HEK293 (cell line): ENCODE data around the gene FUNDC1.

ENCODE experiments used
- CTCF ChIA-PET: fragments of 350-600 bp; formaldehyde crosslinking; extraction: SDS; loops from one replicate; lab custom pipeline; 2021; ENCODE audit warnings: antibody characterized with exemption; lab: Yijun Ruan, JAX
- POLR2A ChIA-PET: fragments of 300-600 bp; formaldehyde crosslinking; extraction: SDS; loops from one replicate; lab custom pipeline; 2020; ENCODE audit warnings: antibody characterized with exemption, inconsistent platforms; lab: Yijun Ruan, JAX
- H3K27ac ChIP-seq: fragments of 200-500 bp; sonication (Bioruptor generic); 2 replicates; pipeline ENCODE4 v1.5.1; 2014; ENCODE audit warnings: low read depth, low read length, control low read depth, inconsistent platforms; ENCODE audit errors: extremely low read depth
- H3K36me3 ChIP-seq, 2 experiments: fragments of 200-500 bp in 1 of 2; sonication (Bioruptor generic) in 1 of 2; 1 replicate in 1 of 2; 2 replicates in 1 of 2; pipeline ENCODE4 v1.5.1; 2014 to 2017; ENCODE audit warnings: inconsistent platforms in 2 of 2, low read length in 2 of 2; ENCODE audit not compliant: control insufficient read depth in 2 of 2, insufficient read depth in 1 of 2
- H3K4me1 ChIP-seq: fragments of 200-500 bp; sonication (Bioruptor generic); 2 replicates; pipeline ENCODE4 v1.5.1; 2014; ENCODE audit warnings: mild to moderate bottlenecking, low read length, inconsistent platforms; ENCODE audit not compliant: control insufficient read depth, insufficient read depth
- H3K4me3 ChIP-seq: 2 replicates; pipeline ENCODE4 v1.5.1; 2011; ENCODE audit warnings: low read depth, mild to moderate bottlenecking, control low read depth, low read length, moderate library complexity
- H3K9me3 ChIP-seq: fragments of 200-500 bp; sonication (Bioruptor generic); 2 replicates; pipeline ENCODE4 v1.5.1; 2014; ENCODE audit warnings: low read depth, low read length, inconsistent platforms; ENCODE audit not compliant: control insufficient read depth, insufficient read depth
- ELK4 ChIP-seq: IDR thresholded peaks from 2 replicates; pipeline ENCODE4 v1.6.1; 2011; ENCODE audit warnings: mild to moderate bottlenecking, low read depth, low read length, borderline replicate concordance
- GLIS1 ChIP-seq: fragments of 450-650 bp; formaldehyde crosslinking; IDR thresholded peaks from 2 replicates; pipeline ENCODE4 v1.5.1; 2016; ENCODE audit warnings: missing biosample characterization, missing genetic modification characterization
- GLIS2 ChIP-seq: fragments of 450-650 bp; formaldehyde crosslinking; IDR thresholded peaks from 2 replicates; pipeline ENCODE4 v1.5.1; 2016; ENCODE audit warnings: missing biosample characterization, missing genetic modification characterization
- KLF16 ChIP-seq: fragments of 450-650 bp; formaldehyde crosslinking; IDR thresholded peaks from 2 replicates; pipeline ENCODE4 v1.5.1; 2017; ENCODE audit warnings: missing biosample characterization, missing genetic modification characterization
- PATZ1 ChIP-seq: fragments of 450-650 bp; formaldehyde crosslinking; IDR thresholded peaks from 2 replicates; pipeline ENCODE4 v1.5.1; 2016; ENCODE audit warnings: missing biosample characterization, missing genetic modification characterization
- PRDM1 ChIP-seq: fragments of 450-650 bp; formaldehyde crosslinking; IDR thresholded peaks from 2 replicates; pipeline ENCODE4; 2016; ENCODE audit warnings: missing biosample characterization, missing genetic modification characterization
- ZBTB26 ChIP-seq: fragments of 450-650 bp; formaldehyde crosslinking; optimal IDR thresholded peaks from 2 replicates; pipeline ENCODE3; 2016; ENCODE audit warnings: missing biosample characterization, mild to moderate bottlenecking, missing genetic modification characterization
- ZBTB7A ChIP-seq: fragments of 450-650 bp; formaldehyde crosslinking; IDR thresholded peaks from 2 replicates; pipeline ENCODE4 v1.5.1; 2016; ENCODE audit warnings: low read depth, missing biosample characterization, missing genetic modification characterization
- ZNF138 ChIP-seq: fragments of 450-650 bp; formaldehyde crosslinking; IDR thresholded peaks from 2 replicates; pipeline ENCODE4 v1.5.1; 2016; ENCODE audit warnings: missing biosample characterization, missing genetic modification characterization, borderline replicate concordance
- ZNF16 ChIP-seq: fragments of 450-650 bp; formaldehyde crosslinking; IDR thresholded peaks from 2 replicates; pipeline ENCODE4 v1.5.1; 2016; ENCODE audit warnings: low read depth, missing biosample characterization, missing genetic modification characterization
- ZNF184 ChIP-seq: fragments of 450-650 bp; IDR thresholded peaks from 2 replicates; pipeline ENCODE4 v1.5.1; 2018; ENCODE audit warnings: missing biosample characterization, mild to moderate bottlenecking, missing genetic modification characterization
- ZNF19 ChIP-seq: fragments of 450-650 bp; formaldehyde crosslinking; IDR thresholded peaks from 2 replicates; pipeline ENCODE4; 2016; ENCODE audit warnings: missing biosample characterization, missing genetic modification characterization, low read depth
- ZNF221 ChIP-seq: fragments of 450-650 bp; formaldehyde crosslinking; IDR thresholded peaks from 2 replicates; pipeline ENCODE4 v1.5.1; 2017; ENCODE audit warnings: missing biosample characterization, missing genetic modification characterization, borderline replicate concordance
- ZNF23 ChIP-seq: fragments of 450-650 bp; formaldehyde crosslinking; IDR thresholded peaks from 2 replicates; pipeline ENCODE4 v1.5.1; 2016; ENCODE audit warnings: missing biosample characterization, missing genetic modification characterization, borderline replicate concordance
- ZNF266 ChIP-seq: fragments of 450-650 bp; formaldehyde crosslinking; IDR thresholded peaks from 2 replicates; pipeline ENCODE4 v1.5.1; 2016; ENCODE audit warnings: missing biosample characterization, missing genetic modification characterization, low read depth
- ZNF280C ChIP-seq: fragments of 450-650 bp; formaldehyde crosslinking; IDR thresholded peaks from 2 replicates; pipeline ENCODE4 v1.5.1; 2016; ENCODE audit warnings: missing biosample characterization, missing genetic modification characterization
- ZNF391 ChIP-seq: fragments of 450-650 bp; formaldehyde crosslinking; IDR thresholded peaks from 2 replicates; pipeline ENCODE4 v1.5.1; 2016; ENCODE audit warnings: low read depth, missing biosample characterization, missing genetic modification characterization, borderline replicate concordance
- ZNF473 ChIP-seq: fragments of 450-650 bp; formaldehyde crosslinking; IDR thresholded peaks from 2 replicates; pipeline ENCODE4 v1.5.1; 2017; ENCODE audit warnings: missing biosample characterization, missing genetic modification characterization
- ZNF560 ChIP-seq: fragments of 450-650 bp; formaldehyde crosslinking; IDR thresholded peaks from 2 replicates; pipeline ENCODE4 v1.5.1; 2017; ENCODE audit warnings: missing biosample characterization, missing genetic modification characterization, borderline replicate concordance
- ZNF621 ChIP-seq: fragments of 450-650 bp; formaldehyde crosslinking; IDR thresholded peaks from 2 replicates; pipeline ENCODE4 v1.5.1; 2017; ENCODE audit warnings: missing biosample characterization, missing genetic modification characterization
- ZNF629 ChIP-seq: fragments of 450-650 bp; formaldehyde crosslinking; IDR thresholded peaks from 2 replicates; pipeline ENCODE4 v1.5.1; 2017; ENCODE audit warnings: missing biosample characterization, missing genetic modification characterization
- ZNF639 ChIP-seq: fragments of 450-650 bp; formaldehyde crosslinking; IDR thresholded peaks from 2 replicates; pipeline ENCODE4 v1.5.1; 2016; ENCODE audit warnings: missing biosample characterization, missing genetic modification characterization
- ZNF677 ChIP-seq: fragments of 450-650 bp; IDR thresholded peaks from 2 replicates; pipeline ENCODE4 v1.5.0; 2018; ENCODE audit warnings: missing biosample characterization, mild to moderate bottlenecking, missing genetic modification characterization, moderate library complexity
- ZNF707 ChIP-seq: fragments of 450-650 bp; formaldehyde crosslinking; IDR thresholded peaks from 2 replicates; pipeline ENCODE4 v1.5.1; 2016; ENCODE audit warnings: missing biosample characterization, missing genetic modification characterization
- ZNF76 ChIP-seq: fragments of 450-650 bp; formaldehyde crosslinking; IDR thresholded peaks from 2 replicates; pipeline ENCODE4; 2016; ENCODE audit warnings: low read depth, missing biosample characterization, missing genetic modification characterization, borderline replicate concordance

Gene FUNDC1

GRCh38 chrX:44542567-44543325 lies at the start of gene FUNDC1:
TSS of gene FUNDC1 (minus strand) at chrX:44542859. CDS start at chrX:44542832, 27 bp downstream.
- POLR2A ChIA-PET, result interaction anchor here (0.5 to 1.5 kb wide), 4 partner anchors 11 to 1309 kb away, joined by 3 to 13 read pairs (median 4); partner anchors contain the start of gene KDM6A
- CTCF ChIA-PET, result interaction anchor here (0.6 to 0.9 kb wide), 5 partner anchors 10 to 195 kb away, joined by 3 to 4 read pairs (median 3); no protein-coding TSS in a partner anchor
- peak within 1 kb of the TSS; percentile 73 for H3K27ac ChIP-seq
- TF ChIP-seq ZNF19 (tag by site-specific recombination) (no peak), ZNF473 (no peak), ZNF677 (no peak), ZNF184 (tag by site-specific recombination) (no peak), ZNF621 (tag by site-specific recombination) (no peak), ZNF76 (tag by site-specific recombination) (peak; percentile 73; the same call in 1 of the 2 replicates), ZNF266 (tag by site-specific recombination) (no peak), ZNF221 (no peak), ZNF138 (tag by site-specific recombination) (no peak), ZBTB7A (tag by site-specific recombination) (peak; percentile 62; the same call in 1 of the 2 replicates), KLF16 (tag by site-specific recombination) (0 out of 2 replicates have a peak, but pooled peaks have one; percentile 25), ZNF280C (tag by site-specific recombination) (no peak), ZNF707 (no peak), ZNF391 (tag by site-specific recombination) (no peak), GLIS1 (peak; percentile 30), PATZ1 (peak; percentile 88), ELK4 (no peak), ZNF23 (no peak), GLIS2 (tag by site-specific recombination) (peak; percentile 79), ZNF639 (no peak), PRDM1 (tag by site-specific recombination) (no peak), ZBTB26 (tag by site-specific recombination) (no peak), ZNF16 (tag by site-specific recombination) (no peak), ZNF560 (tag by site-specific recombination) (no peak), ZNF629 (tag by site-specific recombination) (peak; percentile 39; the same call in 1 of the 2 replicates)

More at GRCh38 chrX:44542567-44543325, at the start of gene FUNDC1:
- H3K9me3 ChIP-seq, result no peaks in the 10 kb centered on the region
- peak within 1 kb of the TSS; percentile 93 for H3K4me3 ChIP-seq
- no peaks in the 10 kb centered on the region for H3K4me1 ChIP-seq
- H3K36me3 ChIP-seq, result peaks cover 10 to 28% of the 10 kb centered on the region in 2 experiments
